Tibial nerve (tissue), 4 donors: ENCODE results near the gene MOCOS. TPM values are rescaled to one million over a fixed set of nuclear protein-coding genes. Genes with fewer than 3 reads are reported as not detected.

Source experiments
- DNase-seq, 2 donors: peaks; one replicate each; pipeline ENCODE4 v3.0.0-alpha.2; 2019; ENCODE audit warnings: low spot score in 2 of 2
- H3K27ac ChIP-seq, 4 donors: fragments of 200-600 bp; sonication (generic) in 3 of 4; one replicate each; pipeline ENCODE4 v1.5.1; 2017 to 2019; ENCODE audit warnings: mild to moderate bottlenecking in 1 of 4
- H3K27me3 ChIP-seq, 2 donors: fragments of 200-600 bp; sonication (generic) in 1 of 2; one replicate each; pipeline versions ENCODE4 v1.5.1 to v1.6.0; 2017 to 2019
- H3K36me3 ChIP-seq, 3 donors: fragments of 200-600 bp; sonication (generic); one replicate each; pipeline ENCODE4 v1.5.1; 2018 to 2019
- H3K4me1 ChIP-seq, 4 donors: fragments of 200-600 bp; sonication (generic) in 3 of 4; one replicate each; pipeline ENCODE4 v1.5.1; 2017 to 2019
- H3K4me3 ChIP-seq, 4 donors: fragments of 200-600 bp; sonication (generic) in 3 of 4; one replicate each; pipeline ENCODE4 v1.5.1; 2017 to 2019; ENCODE audit warnings: mild to moderate bottlenecking in 1 of 4, moderate library complexity in 1 of 4
- H3K9me3 ChIP-seq, 4 donors: fragments of 200-600 bp; sonication (generic) in 3 of 4; one replicate each; pipeline ENCODE4 v1.5.1; 2017 to 2019
- CTCF ChIP-seq, 5 experiments: fragments of 200-600 bp in 3 of 5; fragments of 450-650 bp in 2 of 5; sonication (generic) in 3 of 5; IDR thresholded peaks; one replicate each; pipeline ENCODE4 v1.5.1; 2016 to 2019; ENCODE audit warnings: antibody characterized with exemption in 5 of 5, mild to moderate bottlenecking in 3 of 5, moderate library complexity in 2 of 5
- EP300 ChIP-seq, 2 donors: sonication (generic); formaldehyde crosslinking; IDR thresholded peaks; one replicate each; pipeline ENCODE4 v1.6.1; 2017; ENCODE audit warnings: antibody characterized with exemption in 2 of 2, mild to moderate bottlenecking in 1 of 2
- POLR2A ChIP-seq, 2 donors: fragments of 450-650 bp; IDR thresholded peaks; one replicate each; pipeline ENCODE4 v1.6.1; 2017; ENCODE audit warnings: antibody characterized with exemption in 2 of 2, mild to moderate bottlenecking in 2 of 2, moderate library complexity in 2 of 2
- WGBS, 2 donors: methylation state at CpG; one replicate each; pipeline ENCODE4 v1.1.5; 2018; 5-methylcytosine and 5-hydroxymethylcytosine counted together
- total RNA-seq, 4 donors: library from RNA; depleted of rRNA; stranded (reverse); fragments of >200 nt; gene quantifications; one replicate each; pipeline ENCODE4 v1.1.0, GENCODE V29; 2016

MOCOS gene
- total RNA-seq, 4 donors from 2014 or later = 6.9 to 10.2 (median 8.9) TPM

- Histone ChIP-seq H3K4me3 (no peak overlapping the region), H3K27me3 (no peaks in the 10 kb centered on the region), H3K9me3 (no peaks in the 10 kb centered on the region), H3K4me1 (peaks cover 0 to 11% (median 0%) of the 10 kb centered on the region in 4 donors), H3K27ac (no peak overlapping the region), H3K36me3 (peaks cover 0 to 96% (median 8%) of the 10 kb centered on the region in 3 donors)
- WGBS, 2 donors = 94 to 95% methylated on average over 7 of the region's 7 CpGs
- DNase-seq = no peak
- TF ChIP-seq POLR2A (IDR thresholded peaks at IDR 0.05) (no peak), EP300 (IDR thresholded peaks at IDR 0.05) (no peak), CTCF (IDR thresholded peaks at IDR 0.05) (no peak)
Measured at GRCh38 chr18:36155851-36156757, 31.2 kb upstream of the MOCOS start.

GRCh38 chr18:36157441-36157840 lies 29.9 kb upstream of the MOCOS start:
- Histone ChIP-seq H3K4me1 (peaks cover 0 to 11% (median 0%) of the 10 kb centered on the region in 4 donors), H3K27ac (no peak overlapping the region), H3K4me3 (no peak overlapping the region), H3K27me3 (no peaks in the 10 kb centered on the region), H3K36me3 (peaks cover 0 to 96% (median 8%) of the 10 kb centered on the region in 3 donors), H3K9me3 (no peaks in the 10 kb centered on the region)
- DNase-seq = no peak
- no peak for TF ChIP-seq CTCF (IDR thresholded peaks at IDR 0.05)
- TF ChIP-seq POLR2A (IDR thresholded peaks at IDR 0.05) = no peak
- TF ChIP-seq EP300 (IDR thresholded peaks at IDR 0.05) = no peak

- no peak overlapping the region for H3K27ac ChIP-seq
- TF ChIP-seq EP300 (IDR thresholded peaks at IDR 0.05) (no peak), CTCF (IDR thresholded peaks at IDR 0.05) (no peak), POLR2A (IDR thresholded peaks at IDR 0.05) (no peak)
- WGBS, 2 donors = 71 to 80% methylated on average over 5 of the region's 5 CpGs
- H3K36me3 ChIP-seq = peaks cover 0 to 95% (median 8%) of the 10 kb centered on the region in 3 donors
- no peaks in the 10 kb centered on the region for H3K9me3 ChIP-seq
- DNase-seq = no peak
- no peak overlapping the region for H3K4me3 ChIP-seq
- H3K27me3 ChIP-seq = no peaks in the 10 kb centered on the region
- peaks cover 0 to 3% (median 0%) of the 10 kb centered on the region in 4 donors for H3K4me1 ChIP-seq
Measured at GRCh38 chr18:36158266-36158867, 28.9 kb upstream of the MOCOS start.

GRCh38 chr18:36160959-36161371 lies 26.3 kb upstream of the MOCOS start:
- H3K36me3 ChIP-seq = peaks cover 0 to 91% (median 8%) of the 10 kb centered on the region in 3 donors
- H3K9me3 ChIP-seq = no peaks in the 10 kb centered on the region

More at GRCh38 chr18:36160959-36161371, 26.3 kb upstream of the MOCOS start:
- no peak for DNase-seq
- H3K27ac ChIP-seq = no peak overlapping the region
- TF ChIP-seq EP300 (IDR thresholded peaks at IDR 0.05) (no peak), CTCF (IDR thresholded peaks at IDR 0.05) (no peak), POLR2A (IDR thresholded peaks at IDR 0.05) (no peak)
- H3K27me3 ChIP-seq = no peaks in the 10 kb centered on the region
- WGBS, 2 donors = 86 to 89% methylated on average over 4 of the region's 4 CpGs
- H3K4me3 ChIP-seq = no peak overlapping the region
- no peaks in the 10 kb centered on the region for H3K4me1 ChIP-seq
